ENCODE measurements around the gene DCAF7. TPM values are rescaled to one million over a fixed set of nuclear protein-coding genes. Genes with fewer than 3 reads are reported as not detected.

The DCAF7 gene
- total and polyA plus RNA-seq, 2 of the 4 experiments (the other 2 are of a cell fraction): 40.9 to 52.8 TPM

- no peak overlapping the region for H3K27ac ChIP-seq (ENCODE audit: insufficient read depth, low read length)
- H3K9ac ChIP-seq (ENCODE audit: low read depth, low read length): no peak overlapping the region
- no peak overlapping the region for H3K4me2 ChIP-seq (ENCODE audit: low read depth, low read length)
- H2BK5ac ChIP-seq (ENCODE audit: low read depth, low read length, poor library complexity, severe bottlenecking): no peak overlapping the region
- peaks cover 5% of the 10 kb centered on the region; the same call in 1 of the 2 replicates for H4K20me1 ChIP-seq (ENCODE audit: insufficient read depth, low read length)
- H3K4me3 ChIP-seq (ENCODE audit: insufficient read depth, low read depth, low read length): no peak overlapping the region
- H3K23ac ChIP-seq (ENCODE audit: low read depth, low read length): no peak overlapping the region
- no peak for ATAC-seq (ENCODE audit: low read depth)
- H3K14ac ChIP-seq (replicated peaks; ENCODE audit: low read depth, low read length): no peak overlapping the region
- H3K56ac ChIP-seq (ENCODE audit: extremely low read depth, insufficient read depth, low read length): no peak overlapping the region
- no peak overlapping the region for H3K18ac ChIP-seq (ENCODE audit: low read depth, low read length)
- no peaks in the 10 kb centered on the region for H3K9me3 ChIP-seq (ENCODE audit: control insufficient read depth, insufficient read depth, low read length)
- intact Hi-C loops (cut with micrococcal nuclease): no loop called here
- no peak overlapping the region for H4K5ac ChIP-seq (ENCODE audit: low read depth, low read length)
- no peak overlapping the region for H2AK9ac ChIP-seq (replicated peaks; ENCODE audit: low read depth, low read length, poor library complexity)
- no TSS peak for BruUV-seq (replicated peaks)
- CTCF ChIA-PET: no interaction called here
- H4K8ac ChIP-seq (ENCODE audit: low read depth in 2 of 2, low read length in 2 of 2): no peak overlapping the region
- H3K27me3 ChIP-seq (ENCODE audit: control insufficient read depth, insufficient read depth, low read length): peaks cover 15% of the 10 kb centered on the region
- H3K36me3 ChIP-seq (ENCODE audit: control insufficient read depth, insufficient read depth, low read length): no peaks in the 10 kb centered on the region
- no peak for DNase-seq
- H3K9me1 ChIP-seq (ENCODE audit: insufficient read depth, low read length): peaks cover 4% of the 10 kb centered on the region; the same call in 1 of the 2 replicates
- peaks cover 3% of the 10 kb centered on the region for H3K4me1 ChIP-seq (ENCODE audit: control insufficient read depth, insufficient read depth, low read length)
- H3K79me1 ChIP-seq (ENCODE audit: low read depth in 1 of 2, low read length in 2 of 2): no peaks in the 10 kb centered on the region
- H4K91ac ChIP-seq (ENCODE audit: insufficient read depth, low read depth, low read length): no peak overlapping the region
- dilution Hi-C loops (cut with HindIII; ENCODE audit: low sequenced_read_pairs, unreplicated experiment): no loop called here
- H2BK15ac ChIP-seq (ENCODE audit: low read depth, low read length): no peak overlapping the region
- 0 out of 2 replicates have a peak overlapping the region, but pooled peaks have one; percentile 20 for H2AK5ac ChIP-seq (ENCODE audit: low read depth, low read length)
- POLR2A ChIA-PET (ENCODE audit: unreplicated experiment): no interaction called here
- TF ChIP-seq FOS (IDR thresholded peaks at IDR 0.05; ENCODE audit: low read depth, low read length) (no peak), SMC3 (IDR thresholded peaks at IDR 0.05; ENCODE audit: low read depth, low read length) (no peak), NFE2L2 (IDR thresholded peaks at IDR 0.05; ENCODE audit: low read depth, low read length) (no peak), RFX5 (IDR thresholded peaks at IDR 0.05; ENCODE audit: low read depth, low read length) (no peak), BHLHE40 (IDR thresholded peaks at IDR 0.05; ENCODE audit: low read depth, low read length) (no peak), MAZ (IDR thresholded peaks at IDR 0.05; ENCODE audit: borderline replicate concordance, low read depth, low read length) (no peak)
- H3K4ac ChIP-seq (ENCODE audit: low read depth, low read length): no peak overlapping the region
- in situ Hi-C loops (cut with MboI; ENCODE audit: low sequenced_read_pairs): no loop called here
- H2BK20ac ChIP-seq (ENCODE audit: low read depth, low read length): peak overlapping the region; percentile 79
- H2BK120ac ChIP-seq (ENCODE audit: low read depth, low read length): no peak overlapping the region
- WGBS, 2 experiments (ENCODE audit: extremely low coverage in 2 of 2, insufficient read length in 1 of 2): 76% methylated on average over 5 of the region's 8 CpGs; no CpG with 5 or more reads in 1 of the 2 experiments
- H2AFZ ChIP-seq (replicated peaks; ENCODE audit: low read length, poor library complexity): peak overlapping the region; percentile 5
These were observed 32.3 kb upstream of the DCAF7 start for GRCh38 chr17:63517825-63518534.

Data from IMR-90 (cell line).